HEK293 (cell line): ENCODE measurements around the gene S100A11.

Experiments
- GLIS1 ChIP-seq: fragments of 450-650 bp; formaldehyde crosslinking; IDR thresholded peaks from 2 replicates; pipeline ENCODE4 v1.5.1; 2016; ENCODE audit warnings: missing biosample characterization, missing genetic modification characterization
- INSM2 ChIP-seq: fragments of 450-650 bp; formaldehyde crosslinking; IDR thresholded peaks from 2 replicates; pipeline ENCODE4 v1.5.1; 2016; ENCODE audit warnings: missing biosample characterization, missing genetic modification characterization
- ZBTB48 ChIP-seq: fragments of 450-650 bp; formaldehyde crosslinking; IDR thresholded peaks from 2 replicates; pipeline ENCODE4 v1.5.1; 2016; ENCODE audit warnings: missing biosample characterization, missing genetic modification characterization
- ZBTB49 ChIP-seq: fragments of 450-650 bp; formaldehyde crosslinking; IDR thresholded peaks from 2 replicates; pipeline ENCODE4 v1.5.1; 2016; ENCODE audit warnings: missing biosample characterization, missing genetic modification characterization, low read depth
- ZFP37 ChIP-seq: fragments of 450-650 bp; formaldehyde crosslinking; IDR thresholded peaks from 2 replicates; pipeline ENCODE4 v1.5.1; 2016; ENCODE audit warnings: missing biosample characterization, missing genetic modification characterization
- ZNF121 ChIP-seq: fragments of 450-650 bp; formaldehyde crosslinking; IDR thresholded peaks from 2 replicates; pipeline ENCODE4 v1.5.1; 2016; ENCODE audit warnings: missing biosample characterization, missing genetic modification characterization
- ZNF140 ChIP-seq: fragments of 450-650 bp; formaldehyde crosslinking; IDR thresholded peaks from 2 replicates; pipeline ENCODE4 v1.5.1; 2016; ENCODE audit warnings: missing biosample characterization, missing genetic modification characterization
- ZNF16 ChIP-seq: fragments of 450-650 bp; formaldehyde crosslinking; IDR thresholded peaks from 2 replicates; pipeline ENCODE4 v1.5.1; 2016; ENCODE audit warnings: low read depth, missing biosample characterization, missing genetic modification characterization
- ZNF292 ChIP-seq: fragments of 450-650 bp; formaldehyde crosslinking; IDR thresholded peaks from 2 replicates; pipeline ENCODE4 v1.5.1; 2016; ENCODE audit warnings: low read depth, missing biosample characterization, missing genetic modification characterization, borderline replicate concordance
- ZNF302 ChIP-seq: fragments of 450-650 bp; formaldehyde crosslinking; IDR thresholded peaks from 2 replicates; pipeline ENCODE4 v1.5.1; 2016; ENCODE audit warnings: missing biosample characterization, missing genetic modification characterization, low read depth
- ZNF350 ChIP-seq: fragments of 450-650 bp; formaldehyde crosslinking; IDR thresholded peaks from 2 replicates; pipeline ENCODE4 v1.5.0; 2017; ENCODE audit warnings: missing biosample characterization, mild to moderate bottlenecking, missing genetic modification characterization
- ZNF362 ChIP-seq: fragments of 450-650 bp; formaldehyde crosslinking; IDR thresholded peaks from 2 replicates; pipeline ENCODE4 v1.5.1; 2016; ENCODE audit warnings: missing biosample characterization, missing genetic modification characterization
- ZNF423 ChIP-seq: fragments of 450-650 bp; formaldehyde crosslinking; IDR thresholded peaks from 2 replicates; pipeline ENCODE4 v1.5.1; 2016; ENCODE audit warnings: missing biosample characterization, missing genetic modification characterization
- ZNF521 ChIP-seq: fragments of 450-650 bp; formaldehyde crosslinking; IDR thresholded peaks from 2 replicates; pipeline ENCODE4 v1.5.1; 2017; ENCODE audit warnings: missing biosample characterization, mild to moderate bottlenecking, missing genetic modification characterization
- ZNF548 ChIP-seq: fragments of 450-650 bp; formaldehyde crosslinking; IDR thresholded peaks from 2 replicates; pipeline ENCODE4 v1.5.1; 2016; ENCODE audit warnings: missing biosample characterization, missing genetic modification characterization
- ZNF549 ChIP-seq: fragments of 450-650 bp; IDR thresholded peaks from 2 replicates; pipeline ENCODE4 v1.5.1; 2018; ENCODE audit warnings: missing biosample characterization, missing genetic modification characterization, mild to moderate bottlenecking, inconsistent platforms, moderate library complexity
- ZNF555 ChIP-seq: fragments of 450-650 bp; formaldehyde crosslinking; conservative IDR thresholded peaks from 2 replicates; pipeline ENCODE4 v1.5.1; 2017; ENCODE audit warnings: missing biosample characterization, mild to moderate bottlenecking, missing genetic modification characterization, inconsistent platforms
- ZNF610 ChIP-seq: fragments of 450-650 bp; formaldehyde crosslinking; IDR thresholded peaks from 2 replicates; pipeline ENCODE4 v1.5.1; 2016; ENCODE audit warnings: missing biosample characterization, missing genetic modification characterization, borderline replicate concordance
- ZNF621 ChIP-seq: fragments of 450-650 bp; formaldehyde crosslinking; IDR thresholded peaks from 2 replicates; pipeline ENCODE4 v1.5.1; 2017; ENCODE audit warnings: missing biosample characterization, missing genetic modification characterization
- ZNF623 ChIP-seq: fragments of 450-650 bp; formaldehyde crosslinking; IDR thresholded peaks from 2 replicates; pipeline ENCODE4 v1.5.1; 2016; ENCODE audit warnings: missing biosample characterization, missing genetic modification characterization
- ZNF645 ChIP-seq: fragments of 450-650 bp; formaldehyde crosslinking; IDR thresholded peaks from 2 replicates; pipeline ENCODE4; 2016; ENCODE audit warnings: missing biosample characterization, missing genetic modification characterization
- ZNF677 ChIP-seq: fragments of 450-650 bp; IDR thresholded peaks from 2 replicates; pipeline ENCODE4 v1.5.0; 2018; ENCODE audit warnings: missing biosample characterization, mild to moderate bottlenecking, missing genetic modification characterization, moderate library complexity
- ZNF707 ChIP-seq: fragments of 450-650 bp; formaldehyde crosslinking; IDR thresholded peaks from 2 replicates; pipeline ENCODE4 v1.5.1; 2016; ENCODE audit warnings: missing biosample characterization, missing genetic modification characterization
- ZNF777 ChIP-seq: fragments of 450-650 bp; formaldehyde crosslinking; IDR thresholded peaks from 2 replicates; pipeline ENCODE4 v1.5.1; 2017; ENCODE audit warnings: missing biosample characterization, missing genetic modification characterization, borderline replicate concordance
- ZNF792 ChIP-seq: fragments of 450-650 bp; formaldehyde crosslinking; IDR thresholded peaks from 2 replicates; pipeline ENCODE4 v1.5.1; 2016; ENCODE audit warnings: missing biosample characterization, missing genetic modification characterization
- ZNF837 ChIP-seq: fragments of 450-650 bp; formaldehyde crosslinking; IDR thresholded peaks from 2 replicates; pipeline ENCODE4 v1.5.1; 2016; ENCODE audit warnings: missing biosample characterization, missing genetic modification characterization
- TF ChIP-seq, protein P1 (sequence below): fragments of 450-650 bp; formaldehyde crosslinking; IDR thresholded peaks from 2 replicates; pipeline ENCODE4 v1.5.1; 2016; ENCODE audit warnings: missing biosample characterization, missing genetic modification characterization
- TF ChIP-seq, protein P2 (sequence below): fragments of 450-650 bp; formaldehyde crosslinking; IDR thresholded peaks from 2 replicates; pipeline ENCODE4 v1.5.1; 2016; ENCODE audit warnings: missing biosample characterization, missing genetic modification characterization
- TF ChIP-seq, protein P3 (sequence below): fragments of 450-650 bp; formaldehyde crosslinking; IDR thresholded peaks from 2 replicates; pipeline ENCODE4 v1.5.1; 2016; ENCODE audit warnings: missing biosample characterization, missing genetic modification characterization
- TF ChIP-seq, protein P4 (sequence below): fragments of 450-650 bp; formaldehyde crosslinking; IDR thresholded peaks from 2 replicates; pipeline ENCODE4 v1.5.1; 2016; ENCODE audit warnings: missing biosample characterization, missing genetic modification characterization

The S100A11 gene

GRCh38 chr1:152047730-152048415, 11.1 kb upstream of the S100A11 start (continued):
- TF ChIP-seq ZNF302 (tag by site-specific recombination) (no peak), ZNF548 (tag by site-specific recombination) (no peak), ZNF707 (no peak), ZFP37 (tag by site-specific recombination) (peak; percentile 75; the same call in 1 of the 2 replicates), ZNF292 (tag by site-specific recombination) (no peak), ZNF777 (tag by site-specific recombination) (no peak), ZNF549 (no peak), ZBTB49 (no peak), ZNF121 (no peak), ZNF555 (no peak), ZBTB48 (peak; percentile 57), ZNF792 (tag by site-specific recombination) (no peak), ZNF610 (no peak), ZNF521 (tag by site-specific recombination) (no peak), ZNF140 (tag by site-specific recombination) (no peak), ZNF423 (tag by site-specific recombination) (no peak), ZNF677 (no peak), ZNF645 (no peak), ZNF621 (tag by site-specific recombination) (no peak), ZNF350 (tag by site-specific recombination) (no peak), ZNF362 (tag by site-specific recombination) (no peak), ZNF623 (no peak), INSM2 (tag by site-specific recombination) (no peak), ZNF837 (tag by site-specific recombination) (no peak), ZNF16 (no peak), GLIS1 (tag by site-specific recombination) (peak; percentile 62)
- TF ChIP-seq, protein P1, sequence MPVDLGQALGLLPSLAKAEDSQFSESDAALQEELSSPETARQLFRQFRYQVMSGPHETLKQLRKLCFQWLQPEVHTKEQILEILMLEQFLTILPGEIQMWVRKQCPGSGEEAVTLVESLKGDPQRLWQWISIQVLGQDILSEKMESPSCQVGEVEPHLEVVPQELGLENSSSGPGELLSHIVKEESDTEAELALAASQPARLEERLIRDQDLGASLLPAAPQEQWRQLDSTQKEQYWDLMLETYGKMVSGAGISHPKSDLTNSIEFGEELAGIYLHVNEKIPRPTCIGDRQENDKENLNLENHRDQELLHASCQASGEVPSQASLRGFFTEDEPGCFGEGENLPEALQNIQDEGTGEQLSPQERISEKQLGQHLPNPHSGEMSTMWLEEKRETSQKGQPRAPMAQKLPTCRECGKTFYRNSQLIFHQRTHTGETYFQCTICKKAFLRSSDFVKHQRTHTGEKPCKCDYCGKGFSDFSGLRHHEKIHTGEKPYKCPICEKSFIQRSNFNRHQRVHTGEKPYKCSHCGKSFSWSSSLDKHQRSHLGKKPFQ = no peak
- TF ChIP-seq, protein P2, sequence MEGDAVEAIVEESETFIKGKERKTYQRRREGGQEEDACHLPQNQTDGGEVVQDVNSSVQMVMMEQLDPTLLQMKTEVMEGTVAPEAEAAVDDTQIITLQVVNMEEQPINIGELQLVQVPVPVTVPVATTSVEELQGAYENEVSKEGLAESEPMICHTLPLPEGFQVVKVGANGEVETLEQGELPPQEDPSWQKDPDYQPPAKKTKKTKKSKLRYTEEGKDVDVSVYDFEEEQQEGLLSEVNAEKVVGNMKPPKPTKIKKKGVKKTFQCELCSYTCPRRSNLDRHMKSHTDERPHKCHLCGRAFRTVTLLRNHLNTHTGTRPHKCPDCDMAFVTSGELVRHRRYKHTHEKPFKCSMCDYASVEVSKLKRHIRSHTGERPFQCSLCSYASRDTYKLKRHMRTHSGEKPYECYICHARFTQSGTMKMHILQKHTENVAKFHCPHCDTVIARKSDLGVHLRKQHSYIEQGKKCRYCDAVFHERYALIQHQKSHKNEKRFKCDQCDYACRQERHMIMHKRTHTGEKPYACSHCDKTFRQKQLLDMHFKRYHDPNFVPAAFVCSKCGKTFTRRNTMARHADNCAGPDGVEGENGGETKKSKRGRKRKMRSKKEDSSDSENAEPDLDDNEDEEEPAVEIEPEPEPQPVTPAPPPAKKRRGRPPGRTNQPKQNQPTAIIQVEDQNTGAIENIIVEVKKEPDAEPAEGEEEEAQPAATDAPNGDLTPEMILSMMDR (tag by site-specific recombination) = peak; percentile 89
- TF ChIP-seq, protein P3, sequence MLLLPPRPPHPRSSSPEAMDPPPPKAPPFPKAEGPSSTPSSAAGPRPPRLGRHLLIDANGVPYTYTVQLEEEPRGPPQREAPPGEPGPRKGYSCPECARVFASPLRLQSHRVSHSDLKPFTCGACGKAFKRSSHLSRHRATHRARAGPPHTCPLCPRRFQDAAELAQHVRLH = peak; percentile 53; the same call in 1 of the 2 replicates
- TF ChIP-seq, protein P4, sequence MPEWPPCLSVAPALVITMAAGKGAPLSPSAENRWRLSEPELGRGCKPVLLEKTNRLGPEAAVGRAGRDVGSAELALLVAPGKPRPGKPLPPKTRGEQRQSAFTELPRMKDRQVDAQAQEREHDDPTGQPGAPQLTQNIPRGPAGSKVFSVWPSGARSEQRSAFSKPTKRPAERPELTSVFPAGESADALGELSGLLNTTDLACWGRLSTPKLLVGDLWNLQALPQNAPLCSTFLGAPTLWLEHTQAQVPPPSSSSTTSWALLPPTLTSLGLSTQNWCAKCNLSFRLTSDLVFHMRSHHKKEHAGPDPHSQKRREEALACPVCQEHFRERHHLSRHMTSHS (tag by site-specific recombination) = no peak
